HCT116 (cell line): ENCODE data around the gene SYT7. TPM values are rescaled to one million over a fixed set of nuclear protein-coding genes. Genes with fewer than 3 reads are reported as not detected.

ENCODE experiments used
- ATAC-seq: fragments of 200-7000 bp; cut with Tn5 transposase; 2 replicates; pipeline ENCODE4 v1.9.1; 2020; ENCODE audit warnings: mild to moderate bottlenecking, moderate library complexity
- BruUV-seq: library from RNA; stranded (reverse); fragments of 400-500 nt; replicated peaks from 2 replicates; lab custom pipeline; 2021; lab: Mats Ljungman, UMichigan
- CTCF ChIA-PET: fragments of 300-600 bp; sonication (Branson Sonifier 250); formaldehyde crosslinking; loops from one replicate; lab custom pipeline; 2021; ENCODE audit warnings: antibody characterized with exemption; lab: Charles Lee
- POLR2A ChIA-PET: fragments of 300-600, 350-600 bp; sonication (Branson Sonifier 250); formaldehyde crosslinking; loops from one replicate; lab custom pipeline; 2021; ENCODE audit warnings: antibody characterized with exemption; lab: Charles Lee
- RAD21 ChIA-PET, 2 experiments: fragments of 300-600 bp; sonication (Branson Sonifier 250); formaldehyde crosslinking; loops; one replicate each; lab custom pipeline; 2023; ENCODE audit warnings: low total read pairs in 2 of 2; ENCODE audit not compliant: uncharacterized antibody in 2 of 2, unreplicated experiment in 2 of 2, low non-redundant PET in 1 of 2; lab: Charles Lee
- DNase-seq: peaks from one replicate; pipeline ENCODE4 v3.0.0-alpha.2; 2010; ENCODE audit warnings: low read depth, low spot score
- H2AFZ ChIP-seq: fragments of 200-600 bp; shearing (Covaris generic), sonication (generic); 2 replicates; pipeline ENCODE4 v1.6.1; 2017; ENCODE audit warnings: low read depth, mixed run types, mixed read lengths, antibody characterized with exemption, low read length; ENCODE audit not compliant: poor library complexity, severe bottlenecking
- H3K27ac ChIP-seq: 2 replicates; pipeline ENCODE4 v1.5.1; 2012; ENCODE audit warnings: low read depth, low read length
- H3K27me3 ChIP-seq: fragments of 200-600 bp; sonication (generic); 2 replicates; pipeline ENCODE4 v1.6.1; 2016; ENCODE audit warnings: mixed run types, low read length, mixed read lengths; ENCODE audit not compliant: insufficient read depth
- H3K36me3 ChIP-seq, 2 experiments: fragments of 200-500 bp in 1 of 2; fragments of 200-600 bp in 1 of 2; sonication (Bioruptor generic) in 1 of 2; sonication (generic) in 1 of 2; 2 replicates each; pipeline versions ENCODE4 v1.5.1 to v1.6.1; 2014 to 2016; ENCODE audit warnings: low read length in 2 of 2, inconsistent platforms in 1 of 2, mixed read lengths in 1 of 2, mixed run types in 1 of 2; ENCODE audit not compliant: insufficient read depth in 2 of 2, control insufficient read depth in 1 of 2
- H3K4me1 ChIP-seq, 2 experiments: fragments of 200-600 bp in 1 of 2; sonication (generic) in 1 of 2; 2 replicates each; pipeline versions ENCODE4 v1.5.1 to v1.6.1; 2012 to 2017; ENCODE audit warnings: low read length in 2 of 2, inconsistent platforms in 1 of 2, mild to moderate bottlenecking in 1 of 2, mixed read lengths in 1 of 2, mixed run types in 1 of 2, moderate library complexity in 1 of 2; ENCODE audit not compliant: insufficient read depth in 2 of 2, control insufficient read depth in 1 of 2
- H3K4me2 ChIP-seq: fragments of 200-600 bp; sonication (generic); 2 replicates; pipeline ENCODE4 v1.6.1; 2017; ENCODE audit warnings: mixed run types, low read length, mixed read lengths
- H3K4me3 ChIP-seq, 2 experiments: fragments of 200-600 bp in 1 of 2; sonication (generic) in 1 of 2; replicated peaks in 1 of 2; 2 replicates each; pipeline ENCODE4 v1.5.1; 2011 to 2016; ENCODE audit warnings: low read length in 2 of 2, control low read depth in 1 of 2, low read depth in 1 of 2, mild to moderate bottlenecking in 1 of 2, mixed read lengths in 1 of 2, mixed run types in 1 of 2
- H3K79me2 ChIP-seq: fragments of 200-600 bp; sonication (generic); 2 replicates; pipeline ENCODE4 v1.6.1; 2017; ENCODE audit warnings: mild to moderate bottlenecking, mixed run types, low read length, moderate library complexity, mixed read lengths; ENCODE audit not compliant: insufficient read depth
- H3K9ac ChIP-seq: fragments of 200-600 bp; sonication (generic); 2 replicates; pipeline ENCODE4 v1.6.1; 2016; ENCODE audit warnings: low read length, mixed read lengths
- H3K9me2 ChIP-seq: fragments of 200-600 bp; sonication (generic), shearing (Covaris generic); 2 replicates; pipeline ENCODE4 v1.6.1; 2017; ENCODE audit warnings: mixed run types, mild to moderate bottlenecking, moderate library complexity; ENCODE audit not compliant: insufficient read depth
- H3K9me3 ChIP-seq, 2 experiments: fragments of 200-500 bp in 1 of 2; fragments of 200-600 bp in 1 of 2; sonication (Bioruptor generic) in 1 of 2; sonication (generic) in 1 of 2; 2 replicates each; pipeline ENCODE4 v1.6.1; 2014 to 2017; ENCODE audit warnings: low read length in 2 of 2, mixed read lengths in 2 of 2, inconsistent platforms in 1 of 2, low read depth in 1 of 2, mild to moderate bottlenecking in 1 of 2, mixed run types in 1 of 2, moderate library complexity in 1 of 2; ENCODE audit not compliant: control insufficient read depth in 1 of 2, insufficient read depth in 1 of 2
- H4K20me1 ChIP-seq: fragments of 200-600 bp; sonication (generic), shearing (Covaris generic); 2 replicates; pipeline ENCODE4 v1.6.1; 2017; ENCODE audit warnings: mixed run types, mild to moderate bottlenecking, moderate library complexity; ENCODE audit not compliant: insufficient read depth
- ATF3 ChIP-seq: IDR thresholded peaks from 2 replicates; pipeline ENCODE4 v1.6.1; 2012
- CBX3 ChIP-seq: IDR thresholded peaks from 2 replicates; pipeline ENCODE4 v1.6.1; 2012; ENCODE audit warnings: low read depth
- CEBPB ChIP-seq: IDR thresholded peaks from 2 replicates; pipeline ENCODE4 v1.6.1; 2012; ENCODE audit warnings: low read depth
- CTCF ChIP-seq, 3 experiments: fragments of 200-600 bp in 1 of 3; sonication (generic) in 1 of 3; IDR thresholded peaks in 2 of 3; conservative IDR thresholded peaks in 1 of 3; 2 replicates each; pipeline ENCODE4 v1.5.1; 2012 to 2017; ENCODE audit warnings: low read depth in 2 of 3, low read length in 2 of 3, antibody characterized with exemption in 1 of 3, borderline replicate concordance in 1 of 3, control low read depth in 1 of 3, mild to moderate bottlenecking in 1 of 3, mixed read lengths in 1 of 3, mixed run types in 1 of 3, moderate library complexity in 1 of 3; ENCODE audit not compliant: insufficient read depth in 1 of 3
- EGR1 ChIP-seq: IDR thresholded peaks from 2 replicates; pipeline ENCODE4 v1.6.1; 2012; ENCODE audit warnings: low read depth
- EZH2 ChIP-seq: fragments of 200-600 bp; sonication (generic); IDR thresholded peaks from 2 replicates; pipeline ENCODE4 v1.6.1; 2017; ENCODE audit warnings: antibody characterized with exemption, mixed run types
- EZH2phosphoT487 ChIP-seq: fragments of 200-600 bp; IDR thresholded peaks from 2 replicates; pipeline ENCODE4 v1.6.1; 2018; ENCODE audit warnings: antibody characterized with exemption, borderline replicate concordance
- POLR2A ChIP-seq: IDR thresholded peaks from 2 replicates; pipeline ENCODE4 v1.7.0; 2011; ENCODE audit warnings: borderline replicate concordance; ENCODE audit not compliant: insufficient read depth, insufficient read length; ENCODE audit errors: extremely low read depth
- POLR2AphosphoS5 ChIP-seq: IDR thresholded peaks from 2 replicates; pipeline ENCODE4 v1.6.1; 2011; ENCODE audit warnings: mild to moderate bottlenecking, low read depth, low read length, moderate library complexity
- RAD21 ChIP-seq: IDR thresholded peaks from 2 replicates; pipeline ENCODE4 v1.6.1; 2012; ENCODE audit warnings: low read depth, mild to moderate bottlenecking
- SIN3A ChIP-seq: IDR thresholded peaks from 2 replicates; pipeline ENCODE4 v1.6.1; 2012; ENCODE audit warnings: low read depth
- TCF7L2 ChIP-seq: IDR thresholded peaks from 2 replicates; pipeline ENCODE4 v1.7.0; 2011; ENCODE audit warnings: borderline replicate concordance, inconsistent platforms; ENCODE audit not compliant: insufficient read depth, insufficient read length; ENCODE audit errors: extremely low read depth
- YY1 ChIP-seq: IDR thresholded peaks from 2 replicates; pipeline ENCODE4 v1.6.1; 2011; ENCODE audit warnings: low read length, low read depth, moderate library complexity, mild to moderate bottlenecking; ENCODE audit not compliant: insufficient replicate concordance; ENCODE audit errors: extremely low read depth
- ZFX ChIP-seq: fragments of 450-650 bp; IDR thresholded peaks from 2 replicates; pipeline ENCODE4 v1.6.1; 2017
- ZNF274 ChIP-seq: fragments of 200-500 bp; sonication (Bioruptor generic); IDR thresholded peaks from 2 replicates; pipeline ENCODE4 v1.6.1; 2014; ENCODE audit warnings: mild to moderate bottlenecking, low read depth, low read length, inconsistent platforms
- intact Hi-C: fragments of 100-400 bp; cut with micrococcal nuclease; formaldehyde crosslinking; loops from 2 replicates; pipeline ENCODE4 v1.10.0; 2022
- total RNA-seq: library from RNA; stranded (reverse); gene quantifications from one replicate; pipeline ENCODE4 v1.2.1, GENCODE V29; 2021; ENCODE audit not compliant: unreplicated experiment

The SYT7 gene
- total RNA-seq, 1 experiment from 2014 or later, result 27.4 TPM

GRCh38 chr11:61602775-61603569 lies 22.1 kb upstream of the SYT7 start (continued):
- no peak for TF ChIP-seq ZNF274
- no peak for TF ChIP-seq RAD21
- no peak for TF ChIP-seq EZH2
- no peak for TF ChIP-seq POLR2A
- TF ChIP-seq POLR2AphosphoS5, result peak; percentile 61; the same call in 1 of the 2 replicates

- POLR2A ChIA-PET, result no interaction called here
Observed at GRCh38 chr11:61601512-61601911, 20.6 kb upstream of the SYT7 start.

More at GRCh38 chr11:61601512-61601911, 20.6 kb upstream of the SYT7 start:
- intact Hi-C loops, result no loop called here
- Histone ChIP-seq H3K4me3 (no peak overlapping the region), H3K4me2 (no peak overlapping the region), H3K79me2 (no peaks in the 10 kb centered on the region), H3K9ac (no peak overlapping the region), H2AFZ (no peak overlapping the region), H3K4me1 (peaks cover 19 to 55% of the 10 kb centered on the region in 2 experiments), H4K20me1 (no peaks in the 10 kb centered on the region), H3K27ac (no peak overlapping the region), H3K27me3 (no peaks in the 10 kb centered on the region), H3K9me2 (no peaks in the 10 kb centered on the region), H3K36me3 (no peaks in the 10 kb centered on the region), H3K9me3 (no peaks in the 10 kb centered on the region)
- no TSS peak for BruUV-seq
- TF ChIP-seq TCF7L2 (no peak), POLR2A (no peak), EZH2 (no peak), YY1 (no peak), EGR1 (no peak), CBX3 (no peak), EZH2phosphoT487 (no peak), ATF3 (no peak), ZFX (no peak), CTCF (IDR thresholded peaks at IDR 0.05 in 2 of 3, conservative IDR thresholded peaks at IDR 0.05 in 1 of 3; ENCODE audit: borderline replicate concordance in 1 of 3, insufficient read depth in 1 of 3, low read depth in 2 of 3, low read length in 2 of 3) (no peak), SIN3A (no peak), CEBPB (no peak), POLR2AphosphoS5 (no peak)
- CTCF ChIA-PET, result no interaction called here
- ATAC-seq (no peak), DNase-seq (no peak)
- RAD21 ChIA-PET, result no interaction called here
